LHCN-M2 (cell line): Measurements from ENCODE around the gene COL23A1. TPM values are rescaled to one million over a fixed set of nuclear protein-coding genes. Genes with fewer than 3 reads are reported as not detected.

Experiments used
- DNase-seq: peaks from one replicate; pipeline ENCODE4 v3.0.0-alpha.2; 2012; ENCODE audit warnings: low read depth
- total RNA-seq: library from RNA; depleted of rRNA; stranded (reverse); fragments of >200 nt; gene quantifications from 2 replicates; pipeline ENCODE4 v1.2.3, GENCODE V29; 2014

Gene COL23A1
- total RNA-seq, 1 experiment from 2014 or later, result not detected

GRCh38 chr5:178535299-178536175 is 54.7 kb downstream of the COL23A1 start:
- DNase-seq, result no peak

DNA sequence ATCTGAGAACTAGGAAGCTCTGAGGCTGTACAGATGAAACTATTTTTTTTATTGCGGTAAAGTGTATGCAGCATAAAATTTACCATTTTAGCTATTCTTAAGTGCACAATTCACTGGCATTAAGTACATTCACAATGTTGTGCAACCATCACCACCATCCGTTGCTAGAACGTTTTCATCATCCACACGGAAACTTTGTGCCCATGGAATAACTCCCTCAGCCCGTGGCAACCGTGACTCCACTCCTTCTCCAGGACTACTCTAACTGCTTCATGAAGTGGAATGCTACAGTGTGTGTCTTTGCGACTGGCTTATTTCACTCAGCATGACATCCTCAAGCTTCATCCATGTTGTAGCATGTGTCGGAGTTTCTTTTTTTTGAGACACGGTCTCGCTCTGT is 57.1 kb downstream of the COL23A1 start:
- no peak for DNase-seq

DNA sequence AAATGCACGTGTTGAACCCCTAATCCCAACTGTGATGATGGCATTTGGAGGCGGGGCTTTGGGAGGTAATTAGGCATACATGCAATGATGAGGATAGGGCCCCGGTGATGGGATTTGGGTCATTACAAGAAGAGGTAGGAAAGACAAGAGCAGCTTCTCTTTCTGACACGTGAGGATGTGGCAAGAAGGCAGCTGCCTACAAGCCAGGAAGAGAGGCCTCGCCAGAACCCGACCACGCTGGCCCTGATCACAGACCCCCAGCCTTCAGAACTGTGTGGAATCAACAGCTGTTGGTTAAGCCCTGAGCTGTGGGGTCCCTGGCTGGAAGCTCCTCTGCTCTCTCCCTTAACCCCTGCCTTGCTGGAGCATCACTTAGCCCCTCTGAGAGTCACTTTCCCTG is 57.5 kb downstream of the COL23A1 start:
- no peak for DNase-seq

- no peak for DNase-seq
Observed at GRCh38 chr5:178532236-178532635, 58.0 kb downstream of the COL23A1 start.

GRCh38 chr5:178531786-178532185 is 58.4 kb downstream of the COL23A1 start:
- DNase-seq, result no peak

DNA sequence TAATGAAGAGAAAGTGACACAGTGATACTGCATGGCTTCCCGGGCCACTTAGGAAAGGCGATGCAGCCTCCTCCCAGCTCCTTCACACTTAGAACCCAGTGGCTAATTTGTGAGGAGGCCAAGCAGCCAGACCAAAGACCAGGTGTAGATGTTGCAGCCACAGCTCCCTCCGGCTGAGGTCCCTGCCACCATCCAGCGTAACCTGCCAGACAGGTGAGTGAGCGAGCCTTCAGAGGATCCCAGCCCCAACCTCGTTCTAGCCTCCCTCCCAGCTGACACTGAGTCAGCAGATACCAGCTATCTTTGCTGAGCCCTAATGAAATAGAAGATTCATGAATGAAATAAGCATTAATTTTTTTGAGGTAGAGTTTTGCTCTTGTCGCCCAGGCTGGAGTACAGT is 59.7 kb downstream of the COL23A1 start:
- no peak for DNase-seq

- no peak for DNase-seq
Observed at GRCh38 chr5:178529080-178529479, 61.1 kb downstream of the COL23A1 start.

GRCh38 chr5:178527458-178528307 is 62.5 kb downstream of the COL23A1 start:
- DNase-seq, result no peak

DNA sequence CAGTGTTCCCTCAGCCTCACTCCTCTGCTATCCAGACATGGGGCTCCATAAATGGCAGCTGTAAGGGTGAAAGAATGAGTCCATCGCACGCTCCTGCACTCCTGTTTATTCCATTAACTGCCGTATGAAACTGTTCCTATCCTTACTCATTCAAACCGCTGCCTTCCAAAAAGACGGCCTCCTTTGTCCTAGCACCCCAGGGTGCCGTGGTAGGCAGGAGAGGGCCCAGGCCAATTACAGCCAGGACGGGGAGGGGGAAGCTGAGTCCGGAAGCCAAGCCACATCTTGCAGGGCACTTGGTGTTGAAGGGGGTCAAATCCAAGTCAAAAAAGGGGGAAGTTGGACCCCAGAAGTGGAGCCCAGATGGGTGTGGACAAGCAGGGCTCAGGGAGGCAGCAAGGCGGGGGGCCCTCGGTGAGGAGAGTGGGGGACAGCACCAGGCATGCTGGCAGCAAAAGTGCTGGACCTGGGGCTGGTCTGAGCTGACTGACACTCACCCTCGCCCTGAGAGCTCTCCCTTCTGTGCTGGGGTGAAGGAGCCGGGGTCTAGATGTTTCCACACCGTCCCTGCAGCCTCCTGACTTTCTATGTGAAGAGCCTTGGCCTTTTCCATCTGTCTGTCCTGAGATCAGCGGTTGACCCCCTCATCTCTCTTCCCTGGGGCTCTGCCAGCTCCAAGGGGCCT is 63.3 kb downstream of the COL23A1 start:
- DNase-seq, result no peak

- no peak for DNase-seq
Observed at GRCh38 chr5:178525906-178526732, 64.1 kb downstream of the COL23A1 start.

- no peak for DNase-seq
Observed at GRCh38 chr5:178524093-178524882, 65.9 kb downstream of the COL23A1 start.

DNA sequence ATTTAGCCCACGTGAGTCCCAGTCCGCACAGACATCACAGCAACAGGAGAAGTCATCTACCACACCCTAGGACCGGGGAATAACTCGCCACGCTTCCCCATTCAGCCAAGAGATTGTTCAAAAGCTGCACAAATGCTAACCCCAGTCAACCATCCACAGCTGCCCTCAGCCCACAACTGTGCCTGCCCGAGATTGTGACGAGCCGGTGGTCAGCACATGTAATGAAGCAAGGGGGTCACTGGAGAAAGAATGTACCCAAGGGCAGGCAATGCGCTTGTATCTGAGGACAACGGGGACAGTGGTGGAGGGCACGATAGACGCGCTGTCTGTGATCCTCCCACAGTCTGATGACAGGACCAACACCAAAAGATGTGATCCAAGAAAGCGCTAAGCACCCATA is 67.8 kb downstream of the COL23A1 start:
- no peak for DNase-seq

GRCh38 chr5:178520851-178521250 is 69.3 kb downstream of the COL23A1 start:
- DNase-seq, result no peak

DNA sequence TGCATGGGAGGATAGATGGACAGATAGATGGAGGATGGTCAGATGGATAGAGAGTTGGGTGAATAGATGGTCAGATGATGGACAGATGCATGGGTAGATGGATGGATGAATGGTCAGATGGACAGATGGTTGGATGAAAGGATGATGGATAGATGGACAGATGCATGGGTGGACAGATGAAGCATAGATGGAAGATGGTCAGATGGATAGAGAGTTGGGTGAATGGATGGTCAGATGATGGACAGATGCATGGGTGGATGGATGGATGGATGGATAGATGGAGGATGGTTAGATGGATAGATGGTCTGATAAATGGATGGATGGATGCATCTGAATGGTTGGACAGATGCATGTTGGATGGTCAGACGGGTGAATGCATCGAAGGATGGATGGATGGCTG is 70.4 kb downstream of the COL23A1 start:
- DNase-seq, result no peak

GRCh38 chr5:178519155-178519554 is 71.0 kb downstream of the COL23A1 start:
- no peak for DNase-seq

DNA sequence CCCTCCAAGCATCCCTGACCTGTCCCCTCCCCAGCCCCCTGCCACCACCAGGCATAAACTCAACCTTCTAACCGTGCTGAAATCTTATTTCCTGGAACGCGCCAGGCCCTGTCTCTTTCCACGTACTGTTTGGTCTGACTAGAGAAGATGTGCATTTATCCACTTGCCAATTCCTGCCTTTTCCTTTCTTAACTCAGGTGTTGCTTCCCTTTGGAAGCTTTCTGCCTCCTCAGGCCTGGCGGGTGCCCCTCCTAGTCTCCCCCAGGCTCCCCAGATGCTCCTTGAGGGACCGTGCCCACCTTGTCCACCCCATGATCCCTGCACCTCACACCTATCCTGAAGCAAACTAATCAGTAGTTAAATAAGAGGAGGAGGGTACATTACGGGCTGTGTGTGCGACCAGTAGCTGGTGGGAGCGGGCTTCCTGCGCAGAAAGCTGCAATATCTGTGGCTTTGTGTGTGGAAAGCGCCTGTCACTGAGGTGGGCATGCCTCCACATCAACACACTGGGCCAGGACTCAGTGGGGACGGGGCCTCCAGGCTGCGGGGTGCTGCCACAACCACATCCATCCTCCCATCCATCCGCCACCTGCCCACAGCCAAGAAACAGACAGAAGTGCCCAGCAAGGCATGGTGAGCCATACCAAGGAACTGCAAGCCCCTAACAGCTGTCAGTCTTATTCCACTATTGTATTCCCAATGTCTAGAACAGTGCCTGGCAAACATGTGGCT is 73.5 kb downstream of the COL23A1 start:
- DNase-seq, result no peak

DNA sequence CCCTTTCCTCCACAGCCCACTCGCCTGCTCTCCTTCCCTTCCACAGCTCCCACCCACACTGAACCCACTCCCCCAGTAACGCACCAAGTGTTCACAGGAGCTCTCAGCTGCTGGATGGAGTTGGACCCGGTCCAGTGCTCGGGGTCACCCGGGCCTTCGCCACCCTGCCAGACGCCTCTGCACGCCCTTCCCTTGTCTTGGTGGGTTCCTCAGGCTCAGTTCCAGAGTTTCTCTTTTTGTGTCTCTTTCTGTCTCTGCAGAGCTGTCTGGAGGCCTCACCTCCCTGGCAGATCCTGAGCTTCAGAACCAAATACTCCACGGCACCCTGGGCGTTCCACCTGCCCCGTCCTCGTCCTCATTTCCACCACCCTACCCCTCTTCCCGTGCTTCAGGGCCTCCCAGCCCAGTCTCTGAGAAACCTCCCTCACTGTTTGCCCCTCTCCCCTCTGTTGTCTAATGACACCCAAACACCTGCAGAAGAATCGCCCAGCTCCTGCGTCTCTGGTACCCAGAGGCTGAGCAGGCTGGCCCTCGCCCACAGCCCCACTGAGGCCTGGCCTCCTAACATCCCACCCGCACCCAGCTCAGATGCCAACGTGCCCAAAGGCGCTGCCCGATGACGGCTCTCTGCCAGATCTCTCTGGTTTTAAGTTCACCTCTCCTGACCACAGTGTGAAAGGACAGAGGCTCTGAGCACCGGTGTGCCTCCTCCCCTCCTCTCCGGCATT is 74.3 kb downstream of the COL23A1 start:
- no peak for DNase-seq

- DNase-seq, result no peak
Observed at GRCh38 chr5:178514851-178515418, 75.3 kb downstream of the COL23A1 start.

DNA sequence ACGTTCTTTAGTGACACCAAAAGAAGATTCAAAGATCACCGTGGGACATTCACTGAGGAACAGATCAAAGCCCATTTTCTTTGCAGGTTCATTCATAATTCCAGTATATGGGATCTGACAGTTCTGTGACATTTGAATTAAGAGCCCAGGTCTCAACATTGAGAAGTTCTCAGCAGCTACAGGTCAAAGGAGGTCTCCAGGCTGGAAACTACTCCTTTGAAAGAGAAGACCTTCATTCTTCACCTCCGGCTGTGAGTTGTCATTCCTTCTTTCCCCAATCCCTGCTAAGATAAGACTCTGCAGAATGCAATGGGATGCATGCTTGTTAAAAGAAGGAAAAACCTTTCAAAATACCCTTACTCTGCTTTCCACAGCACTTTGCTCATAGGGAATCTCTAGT is 79.0 kb downstream of the COL23A1 start:
- DNase-seq, result no peak
